LNCaP clone FGC (cell line): ENCODE data around the gene PARP15.

Experiments
- DNase-seq: peaks from one replicate; pipeline ENCODE4 v3.0.0-alpha.2; 2011; ENCODE audit warnings: low read depth
- H3K4me3 ChIP-seq: 2 replicates; pipeline ENCODE4 v1.5.1; 2011; ENCODE audit warnings: mild to moderate bottlenecking, low read depth, low read length, control low read depth
- TF ChIP-seq, protein P1 (sequence below): IDR thresholded peaks from 2 replicates; pipeline ENCODE4 v1.5.1; 2012; ENCODE audit warnings: mild to moderate bottlenecking; ENCODE audit not compliant: control insufficient read depth, insufficient read depth; ENCODE audit errors: extremely low read depth

The PARP15 gene

DNA sequence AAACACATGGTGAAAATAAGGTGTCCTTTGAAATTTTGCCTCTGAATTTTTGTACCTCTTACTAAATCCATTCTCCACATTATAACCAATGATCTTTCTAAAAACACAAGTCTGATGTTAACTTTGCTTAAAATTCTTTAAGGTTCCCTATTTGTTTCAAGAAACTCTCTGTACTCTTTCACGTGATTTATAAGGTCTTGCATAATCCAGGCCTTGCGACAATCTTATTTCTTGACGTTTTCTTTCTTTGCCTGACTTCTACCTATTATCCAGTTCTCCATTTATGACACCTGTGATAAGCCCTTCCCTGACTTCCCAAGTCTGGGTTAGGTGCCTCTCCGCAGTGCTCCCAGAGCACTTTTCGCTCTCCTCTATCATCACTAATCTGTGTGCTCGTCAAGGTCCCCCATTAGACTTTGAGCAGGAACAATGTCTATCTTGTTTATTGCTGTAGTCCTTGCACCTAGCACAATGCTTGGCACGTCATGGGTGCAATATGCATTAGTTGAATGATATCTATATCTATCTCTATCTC, 38.4 kb upstream of the PARP15 start:
- no peak for DNase-seq
- H3K4me3 ChIP-seq = no peak overlapping the region
- TF ChIP-seq, protein P1, sequence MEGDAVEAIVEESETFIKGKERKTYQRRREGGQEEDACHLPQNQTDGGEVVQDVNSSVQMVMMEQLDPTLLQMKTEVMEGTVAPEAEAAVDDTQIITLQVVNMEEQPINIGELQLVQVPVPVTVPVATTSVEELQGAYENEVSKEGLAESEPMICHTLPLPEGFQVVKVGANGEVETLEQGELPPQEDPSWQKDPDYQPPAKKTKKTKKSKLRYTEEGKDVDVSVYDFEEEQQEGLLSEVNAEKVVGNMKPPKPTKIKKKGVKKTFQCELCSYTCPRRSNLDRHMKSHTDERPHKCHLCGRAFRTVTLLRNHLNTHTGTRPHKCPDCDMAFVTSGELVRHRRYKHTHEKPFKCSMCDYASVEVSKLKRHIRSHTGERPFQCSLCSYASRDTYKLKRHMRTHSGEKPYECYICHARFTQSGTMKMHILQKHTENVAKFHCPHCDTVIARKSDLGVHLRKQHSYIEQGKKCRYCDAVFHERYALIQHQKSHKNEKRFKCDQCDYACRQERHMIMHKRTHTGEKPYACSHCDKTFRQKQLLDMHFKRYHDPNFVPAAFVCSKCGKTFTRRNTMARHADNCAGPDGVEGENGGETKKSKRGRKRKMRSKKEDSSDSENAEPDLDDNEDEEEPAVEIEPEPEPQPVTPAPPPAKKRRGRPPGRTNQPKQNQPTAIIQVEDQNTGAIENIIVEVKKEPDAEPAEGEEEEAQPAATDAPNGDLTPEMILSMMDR = no peak

DNA sequence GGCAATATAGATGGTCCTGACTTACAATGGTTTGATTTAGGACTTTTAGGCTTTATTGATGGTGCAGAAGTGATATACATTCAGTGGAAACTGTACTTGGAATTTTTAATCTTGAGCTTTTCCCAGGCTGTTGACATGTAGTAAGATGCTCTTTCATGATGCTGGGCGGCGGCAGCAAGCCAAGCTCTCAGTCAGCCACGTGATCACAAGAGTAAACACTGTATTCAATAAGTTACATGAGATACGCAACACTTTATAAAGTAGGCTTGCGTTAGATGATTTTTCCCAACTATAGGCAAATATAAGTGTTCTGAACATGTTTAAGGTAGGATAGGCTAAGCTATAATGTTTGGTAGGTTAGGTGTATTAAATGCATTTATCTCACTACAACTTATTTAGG, 31.3 kb upstream of the PARP15 start:
- no peak for DNase-seq
- TF ChIP-seq, protein P1 = no peak
- H3K4me3 ChIP-seq = no peak overlapping the region

DNA sequence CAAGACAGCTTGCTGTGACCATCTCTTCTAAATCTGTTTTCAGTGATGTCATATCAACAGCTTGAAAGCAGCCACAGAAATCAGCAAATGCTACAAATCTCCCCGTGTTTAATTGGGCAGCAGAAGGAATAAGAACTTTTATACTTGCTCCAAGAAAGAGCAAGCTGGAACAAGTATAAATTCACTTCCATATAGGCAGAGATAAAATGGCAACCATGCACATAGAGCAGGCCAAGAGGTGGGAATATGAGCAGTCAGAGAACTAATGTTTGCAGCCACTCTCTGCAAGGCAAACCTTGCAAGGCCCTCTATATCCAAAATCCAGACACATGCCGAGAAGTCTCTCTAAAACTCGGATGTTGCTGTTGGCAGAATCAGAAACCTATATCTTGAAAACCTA, 29.4 kb upstream of the PARP15 start:
- no peak for DNase-seq
- TF ChIP-seq, protein P1 = no peak
- no peak overlapping the region for H3K4me3 ChIP-seq

DNA sequence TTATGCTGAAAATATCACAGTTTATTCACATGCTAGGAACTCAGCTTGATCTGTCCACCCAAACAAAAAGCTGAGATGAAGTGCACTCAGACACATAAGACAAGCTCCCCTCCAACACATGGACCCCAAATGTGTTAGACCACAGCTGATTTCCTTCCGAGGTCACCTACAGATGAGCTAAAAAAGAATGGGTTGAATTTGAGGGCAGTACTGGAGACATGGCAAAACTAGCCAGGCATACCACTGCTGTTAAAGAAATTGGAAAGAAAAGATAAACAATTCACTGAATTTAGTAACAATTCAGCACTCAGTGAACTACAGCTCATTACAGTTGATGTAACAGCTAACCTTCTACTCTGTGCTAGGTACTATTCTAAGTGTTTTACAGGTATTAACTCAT, 28.8 kb upstream of the PARP15 start:
- H3K4me3 ChIP-seq = no peak overlapping the region
- no peak for DNase-seq
- TF ChIP-seq, protein P1 = no peak

DNA sequence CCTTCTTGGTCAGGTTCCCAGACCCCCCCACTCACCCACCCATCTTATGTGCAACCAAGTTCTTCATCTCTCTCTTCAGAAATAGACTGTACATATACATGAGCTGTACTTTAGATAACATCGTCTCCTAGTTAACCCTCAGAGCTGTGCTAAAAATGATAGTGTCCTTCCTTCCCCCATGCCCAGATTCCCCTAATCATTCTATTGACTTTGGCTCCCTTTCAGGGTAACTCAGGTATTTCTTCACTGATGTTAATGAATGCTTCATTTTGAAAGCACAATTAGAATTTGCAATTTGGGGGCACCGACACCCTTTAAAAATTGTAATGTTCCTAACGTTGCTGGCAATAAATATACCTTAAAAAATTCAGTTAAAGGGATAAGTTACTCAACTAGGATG, 24.3 kb upstream of the PARP15 start:
- no peak overlapping the region for H3K4me3 ChIP-seq
- no peak for DNase-seq
- TF ChIP-seq, protein P1 = no peak

DNA sequence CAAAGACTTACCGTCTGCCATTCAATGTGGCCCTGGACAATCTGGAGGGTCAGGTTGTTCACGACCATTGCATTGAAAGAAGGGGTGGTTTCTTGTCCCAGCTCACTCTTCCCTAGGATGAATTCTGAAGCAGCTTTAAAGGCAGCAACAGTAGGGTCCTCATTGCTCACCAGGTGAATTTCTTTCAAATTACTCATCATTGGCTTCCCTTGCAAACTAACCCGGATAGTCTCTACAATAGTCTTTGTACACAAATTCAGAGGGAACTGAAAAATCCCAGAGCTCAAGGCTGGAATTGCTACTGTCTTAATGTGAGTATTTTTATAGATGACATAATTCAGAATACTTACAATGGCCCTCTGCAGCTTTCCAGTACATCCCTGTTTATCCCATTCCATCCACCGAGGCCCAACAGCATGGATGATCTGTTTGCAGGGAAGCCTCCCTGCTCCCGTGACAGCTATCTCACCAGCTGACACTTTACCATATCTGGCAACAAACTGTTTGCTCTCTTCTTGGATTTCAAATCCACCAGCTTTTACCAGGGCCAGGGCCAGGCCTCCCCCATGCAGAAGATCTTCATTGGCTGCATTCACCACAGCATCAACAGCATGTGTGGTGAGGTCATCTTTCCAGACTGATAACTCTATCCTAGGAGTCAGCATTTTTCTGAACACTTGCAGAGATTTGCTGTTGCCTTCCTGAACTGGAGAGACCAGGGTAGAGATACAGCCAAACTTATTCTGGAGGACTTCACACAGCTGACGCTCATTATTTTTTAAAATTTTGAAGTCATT, 22.0 kb upstream of the PARP15 start:
- TF ChIP-seq, protein P1 = no peak
- no peak overlapping the region for H3K4me3 ChIP-seq
- DNase-seq = no peak

DNA sequence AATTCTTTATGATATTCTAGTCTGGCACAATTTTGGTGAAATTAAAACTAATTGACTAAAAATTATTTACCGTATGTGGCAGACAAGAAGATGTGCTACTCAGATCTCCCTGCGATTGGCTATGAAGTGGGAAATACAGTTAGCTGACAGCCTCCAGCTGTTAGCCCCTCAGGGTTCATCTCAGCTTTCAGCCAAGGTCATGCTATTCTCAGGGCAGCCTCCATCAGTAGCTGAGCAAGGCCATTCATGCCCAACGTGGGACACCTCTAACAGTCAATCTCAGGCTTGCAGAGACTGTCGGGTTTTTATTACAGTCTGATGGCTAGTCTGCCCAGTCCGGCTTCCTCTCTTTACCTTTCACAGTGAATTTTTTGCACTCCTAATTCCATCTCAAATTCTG, 20.1 kb upstream of the PARP15 start:
- TF ChIP-seq, protein P1 = no peak
- no peak for DNase-seq
- no peak overlapping the region for H3K4me3 ChIP-seq
